Middle frontal gyrus (tissue), 1 donor: ENCODE measurements around the gene UPK3BL2.
"Not testable (repeated sequence)": the region's sequence is repeated elsewhere in the genome, so short reads cannot be mapped to it uniquely, and the experiment has no call there.

Experiments
- DNase-seq: peaks from one replicate; pipeline ENCODE4 v3.0.0-alpha.2; 2015; ENCODE audit warnings: low spot score; ENCODE audit errors: extremely low spot score

The UPK3BL2 gene

GRCh38 chr7:102494473-102495149 is 48.9 kb downstream of the UPK3BL2 start:
- not testable (repeated sequence) for DNase-seq

GRCh38 chr7:102494026-102494425 is 49.5 kb downstream of the UPK3BL2 start:
- DNase-seq, result not testable (repeated sequence)

GRCh38 chr7:102493220-102493935 is 50.1 kb downstream of the UPK3BL2 start:
- not testable (repeated sequence) for DNase-seq

- not testable (repeated sequence) for DNase-seq
Observed at GRCh38 chr7:102490529-102491075, 52.9 kb downstream of the UPK3BL2 start.
